GM18951 (cell line): ENCODE data around the gene USP24.

Source experiments
- POLR2A ChIP-seq: IDR thresholded peaks from 4 replicates; pipeline ENCODE4 v1.6.1; 2011; ENCODE audit warnings: mild to moderate bottlenecking; ENCODE audit not compliant: insufficient read length, insufficient read depth; ENCODE audit errors: extremely low read depth
- in situ Hi-C: fragments of 300-500 bp; cut with MboI; formaldehyde crosslinking; loops from one replicate; pipeline ENCODE4 v1.12.0; 2022; ENCODE audit warnings: low sequenced_read_pairs, mixed read lengths, inconsistent platforms; ENCODE audit not compliant: unreplicated experiment

Gene USP24

DNA sequence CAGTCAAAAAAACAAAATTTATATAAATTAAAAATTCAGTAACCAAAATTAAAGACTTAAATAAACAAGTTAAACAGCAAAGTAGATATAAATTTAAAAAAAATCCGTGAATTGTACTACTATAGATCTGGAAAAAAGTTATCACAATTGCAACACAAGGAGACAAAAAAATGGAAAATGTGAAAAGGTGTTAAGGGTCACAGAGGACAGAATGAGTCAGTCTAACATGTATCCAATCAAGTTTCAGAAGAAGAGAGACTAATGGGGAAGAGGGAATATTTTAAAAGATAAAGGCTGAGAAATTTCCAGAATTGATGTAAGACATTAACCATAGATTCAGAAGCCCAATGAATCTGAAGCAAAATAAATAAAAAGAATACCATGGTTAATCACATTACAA is 46.0 kb downstream of the USP24 start:
- TF ChIP-seq POLR2A, result no peak
- in situ Hi-C loops, result no loop called here

DNA sequence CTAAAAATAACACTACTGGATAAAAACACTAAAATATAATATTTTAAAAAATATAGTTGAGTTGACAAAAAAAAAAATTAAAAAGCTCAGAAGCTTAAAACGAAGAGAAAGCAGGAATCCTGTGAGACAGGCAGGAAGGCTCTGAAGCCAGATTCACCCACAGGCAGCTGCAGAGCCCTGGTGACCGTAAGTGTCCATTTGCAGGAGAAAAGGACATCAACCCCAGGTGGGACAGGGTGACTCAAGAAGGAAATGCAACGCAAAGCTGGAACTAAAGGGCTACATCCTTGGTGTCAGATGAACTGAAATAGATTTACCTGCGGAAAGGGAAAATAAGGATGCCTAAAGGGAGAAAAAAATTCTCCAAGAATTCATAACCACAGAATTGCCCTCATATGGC is 46.8 kb downstream of the USP24 start:
- in situ Hi-C loops, result no loop called here
- TF ChIP-seq POLR2A, result no peak

DNA sequence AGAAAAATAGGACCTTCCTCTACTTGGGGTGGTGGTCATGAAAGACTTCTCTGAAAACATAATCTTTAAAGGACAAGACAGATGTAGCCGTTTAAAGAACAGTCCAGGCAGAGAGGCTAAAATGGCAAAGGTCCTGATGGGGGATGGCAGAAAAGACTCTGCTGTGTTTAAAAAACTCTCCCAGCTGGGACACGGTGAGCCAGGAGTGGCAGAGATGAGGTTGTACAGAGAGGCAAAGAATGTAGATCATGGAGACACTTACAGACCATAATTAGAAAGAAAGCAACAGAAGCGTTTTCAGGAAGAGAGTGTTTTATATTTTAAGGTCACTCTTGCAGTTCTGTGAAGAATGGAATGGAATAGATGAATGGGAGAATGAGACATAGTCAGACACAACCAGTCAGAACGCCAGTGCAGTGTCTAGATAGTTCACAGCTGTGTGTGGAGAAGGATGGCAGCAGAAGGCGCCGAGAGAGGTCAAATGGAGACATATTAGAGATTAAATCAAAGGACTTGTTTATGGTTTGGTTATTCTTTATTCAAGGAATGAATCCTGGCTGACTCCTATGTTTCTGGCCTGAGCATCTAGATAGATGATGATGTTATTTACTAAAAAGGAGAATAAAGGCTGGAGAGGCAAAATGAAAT is 47.8 kb downstream of the USP24 start:
- in situ Hi-C loops, result no loop called here

DNA sequence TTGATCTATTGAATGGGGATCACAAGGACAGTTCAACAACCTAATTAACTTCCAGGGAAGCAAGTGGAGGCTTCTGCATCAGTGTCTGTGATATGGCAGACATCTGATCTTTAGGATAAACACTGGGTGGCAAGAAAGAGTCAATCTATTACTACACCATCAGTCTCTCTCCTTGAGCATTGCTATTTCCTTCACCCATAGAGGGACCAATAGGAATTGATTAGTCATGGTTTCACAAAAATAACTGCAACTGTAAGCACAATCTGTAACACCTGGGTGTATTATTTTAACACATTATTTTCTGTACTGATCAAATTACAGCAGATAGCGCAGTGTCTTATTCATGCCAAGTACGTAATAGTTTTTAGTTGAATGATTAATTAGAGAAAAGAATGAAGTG is 50.3 kb downstream of the USP24 start:
- in situ Hi-C loops, result no loop called here
- TF ChIP-seq POLR2A, result no peak

More for the DNA sequence above, 47.8 kb downstream of the USP24 start:
- no peak for TF ChIP-seq POLR2A

DNA sequence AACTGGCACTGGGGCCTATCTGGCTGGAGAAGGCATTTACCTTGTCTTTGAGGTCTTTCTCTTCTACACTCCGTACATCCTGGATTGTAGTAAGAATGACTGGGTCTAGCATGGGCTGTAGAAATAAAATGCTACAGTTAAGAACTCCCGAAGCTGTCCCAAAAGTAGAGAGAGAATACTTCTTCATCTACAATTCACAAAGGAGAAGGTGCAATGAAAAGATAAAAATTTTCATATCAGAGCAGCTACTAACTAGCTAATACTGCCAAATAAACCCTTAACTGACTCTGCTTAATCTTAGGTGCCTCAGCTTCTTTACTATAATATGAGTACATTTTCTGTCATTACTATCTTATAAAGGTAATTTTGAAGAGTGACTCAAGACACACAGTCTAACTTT is 55.6 kb downstream of the USP24 start:
- in situ Hi-C loops, result no loop called here
- TF ChIP-seq POLR2A, result no peak

DNA sequence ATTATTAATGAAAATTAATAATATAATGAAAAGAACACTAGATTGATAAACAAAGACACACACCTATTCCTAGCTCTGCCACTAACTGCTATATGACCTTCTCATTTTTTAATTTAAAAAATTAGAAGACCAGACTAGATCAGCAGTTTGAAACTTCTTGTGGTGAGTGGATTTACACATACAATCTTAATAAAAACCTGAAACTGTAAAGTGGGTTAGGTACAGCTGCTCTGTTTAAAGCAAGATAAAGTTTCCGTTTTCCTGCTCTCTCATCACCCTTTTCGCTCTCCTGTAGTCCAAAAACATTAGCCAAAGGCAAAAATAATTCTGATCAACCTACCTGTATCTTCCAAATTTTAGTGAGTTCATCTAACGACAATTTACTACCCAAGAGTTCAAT is 58.6 kb downstream of the USP24 start:
- in situ Hi-C loops, result no loop called here
- no peak for TF ChIP-seq POLR2A

DNA sequence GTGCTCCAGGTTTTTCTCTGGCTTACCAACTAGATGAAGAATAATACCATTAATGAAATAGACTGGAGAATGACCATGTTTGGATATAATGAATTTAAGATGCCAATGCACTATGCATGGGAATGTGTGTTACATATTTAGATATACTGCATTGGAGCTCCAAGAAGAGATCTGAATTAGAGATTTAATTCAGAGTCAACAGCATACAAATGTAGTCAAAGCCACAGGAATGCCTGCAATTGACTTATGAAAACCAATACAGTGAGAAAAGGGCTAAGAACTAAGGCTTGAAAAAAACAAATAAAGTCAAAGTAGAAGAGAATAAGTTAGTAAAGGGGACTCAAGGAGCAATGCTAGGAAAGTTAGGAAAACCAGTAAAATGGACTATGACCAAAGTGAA is 59.1 kb downstream of the USP24 start:
- no peak for TF ChIP-seq POLR2A
- in situ Hi-C loops, result no loop called here

DNA sequence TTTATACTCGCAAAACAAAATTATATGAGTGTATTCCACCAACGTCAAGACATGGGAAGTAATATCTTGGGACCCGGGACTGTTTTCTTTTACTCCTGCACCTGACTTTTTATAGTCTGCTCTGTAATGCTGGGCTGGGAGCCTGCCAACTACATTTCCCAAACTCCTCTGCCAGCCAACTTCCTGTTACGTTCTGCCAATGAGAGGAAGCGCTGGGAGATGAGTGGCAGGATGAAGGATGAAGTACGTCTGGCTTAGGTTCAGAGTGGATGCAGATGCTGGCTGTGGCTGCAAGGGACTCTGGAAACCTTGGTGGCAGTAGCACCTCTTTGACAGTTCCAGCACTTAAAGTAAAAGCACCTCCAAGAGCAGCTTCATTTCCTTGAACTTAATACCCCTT is 59.6 kb downstream of the USP24 start:
- in situ Hi-C loops, result no loop called here
- no peak for TF ChIP-seq POLR2A

DNA sequence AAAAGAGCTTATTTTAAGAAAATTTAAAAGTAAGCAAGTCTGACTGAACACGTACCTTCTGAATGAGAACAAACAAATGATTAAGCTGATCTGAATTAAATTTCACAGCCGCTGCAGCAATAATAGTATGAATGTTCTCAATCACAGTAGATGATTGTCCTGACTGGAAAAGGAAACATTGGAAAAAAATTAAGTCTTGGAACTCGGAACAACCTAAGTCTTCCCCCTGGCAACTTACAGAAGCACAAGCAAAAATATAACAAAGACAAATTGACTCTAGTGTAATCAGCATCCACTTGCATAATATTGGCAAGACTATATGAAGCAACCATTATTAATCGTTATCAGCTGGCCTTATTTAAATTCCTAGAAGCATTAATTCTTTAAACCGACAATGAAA is 60.5 kb downstream of the USP24 start:
- in situ Hi-C loops, result no loop called here
- no peak for TF ChIP-seq POLR2A

DNA sequence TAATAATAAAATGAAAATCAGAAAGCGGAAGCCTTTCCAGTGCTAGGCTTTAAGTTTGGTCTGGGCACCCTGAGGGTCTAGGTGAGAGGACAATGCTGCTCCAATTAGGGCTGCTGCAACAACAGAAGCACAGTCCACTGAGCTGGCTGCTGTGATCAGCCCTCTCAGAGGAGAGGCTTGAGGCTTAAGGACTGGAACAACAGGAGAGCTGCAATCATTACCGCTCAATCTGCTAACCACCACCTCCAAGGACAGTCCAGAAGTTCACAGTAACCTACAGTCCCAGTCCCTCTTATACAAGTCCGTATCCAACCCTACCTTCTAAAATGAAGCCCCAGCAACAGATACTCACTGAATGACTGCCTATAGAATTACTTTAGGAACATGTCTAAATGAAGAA is 62.1 kb downstream of the USP24 start:
- no peak for TF ChIP-seq POLR2A
- in situ Hi-C loops, result no loop called here

DNA sequence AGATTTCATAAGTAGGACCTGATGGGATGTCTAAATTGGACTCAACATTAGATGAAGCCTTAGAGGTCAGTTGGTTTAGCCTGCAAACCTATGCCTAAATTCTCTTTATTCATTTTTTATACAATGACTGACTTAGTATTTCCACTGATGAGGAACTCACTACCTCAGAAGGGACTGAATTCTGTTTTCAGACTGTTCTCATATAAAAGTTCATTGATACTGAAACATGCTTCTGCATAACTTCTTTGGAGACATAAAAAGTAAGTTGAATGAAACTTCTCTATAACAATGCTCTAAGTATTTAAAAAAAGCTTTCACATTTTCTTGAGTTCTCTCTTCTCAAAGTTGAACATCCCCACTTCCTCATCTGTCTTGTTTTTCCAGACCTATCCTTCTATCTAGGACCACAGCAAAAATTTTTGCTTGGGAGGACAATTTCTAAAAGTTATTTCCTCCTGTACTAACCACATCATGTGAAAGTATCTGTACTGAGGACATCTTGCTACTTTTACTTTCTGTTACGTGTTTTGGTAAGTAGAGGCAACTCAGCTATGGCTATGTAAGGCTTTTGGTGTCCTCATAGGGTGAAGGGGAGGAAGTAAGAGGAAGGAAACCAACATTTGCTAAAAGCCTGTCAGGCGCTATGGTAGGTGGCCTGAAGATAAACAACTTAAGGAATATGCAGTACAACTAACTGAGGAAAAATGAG is 64.1 kb downstream of the USP24 start:
- TF ChIP-seq POLR2A, result no peak
- in situ Hi-C loops, result no loop called here

DNA sequence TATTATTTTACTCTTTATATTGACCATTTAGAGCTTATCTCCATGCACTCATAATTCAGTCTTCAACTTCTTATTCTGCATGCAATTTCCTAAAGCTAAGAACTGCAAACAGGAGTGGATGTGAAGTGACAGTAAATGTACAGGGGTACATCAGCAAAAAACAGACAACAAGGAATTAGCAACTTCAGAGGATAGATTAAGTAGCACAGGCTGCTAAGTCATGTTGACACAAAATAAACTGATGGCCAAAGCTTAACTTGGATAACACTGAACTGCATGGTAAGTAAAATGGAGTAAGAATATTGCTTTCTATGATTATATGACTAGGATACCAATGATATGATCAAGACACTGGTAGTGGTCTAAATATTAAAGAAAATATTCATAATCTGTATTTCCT is 66.5 kb downstream of the USP24 start:
- in situ Hi-C loops, result no loop called here
- no peak for TF ChIP-seq POLR2A

DNA sequence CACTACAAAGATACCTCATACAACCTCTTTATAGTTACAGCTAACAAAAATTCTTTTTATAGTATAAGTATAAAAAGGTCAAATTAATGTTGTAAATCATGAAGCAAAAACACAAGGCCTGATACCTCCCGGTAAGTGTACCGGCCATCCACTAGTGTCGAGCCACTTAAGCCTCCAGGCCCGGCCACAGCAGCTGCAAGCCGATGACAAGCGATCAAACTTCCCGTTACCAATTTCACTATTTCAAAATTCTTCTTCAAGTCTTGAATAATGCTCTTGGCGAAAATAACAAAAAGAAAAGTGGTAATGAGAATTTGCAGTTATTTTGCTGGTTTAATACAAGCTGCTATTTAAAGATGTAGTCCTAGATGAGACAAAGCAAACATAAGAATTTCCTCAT is 67.6 kb downstream of the USP24 start:
- TF ChIP-seq POLR2A, result no peak
- in situ Hi-C loops, result no loop called here

DNA sequence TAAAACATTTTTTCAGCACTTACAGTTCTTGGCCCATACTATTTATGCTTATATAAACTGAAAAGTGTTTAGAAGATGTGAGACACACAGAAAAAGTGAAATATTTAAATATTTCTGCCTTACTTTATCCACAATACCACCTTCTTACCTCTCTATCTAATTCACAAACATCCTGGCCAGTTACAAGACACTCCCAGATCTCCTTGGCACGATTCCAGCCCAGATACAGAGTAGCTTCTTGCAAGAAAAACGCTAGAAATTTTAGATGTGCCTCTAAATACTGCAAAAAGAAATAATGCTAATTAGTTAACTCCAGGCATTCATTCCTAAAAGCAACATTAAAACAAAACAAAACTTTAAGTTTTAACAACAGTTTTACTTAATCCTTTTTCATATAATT is 68.4 kb downstream of the USP24 start:
- in situ Hi-C loops, result no loop called here

More for the DNA sequence above, 68.4 kb downstream of the USP24 start:
- TF ChIP-seq POLR2A, result no peak
